ENCODE results near the gene RNF227.

- TF ChIP-seq, protein P1, sequence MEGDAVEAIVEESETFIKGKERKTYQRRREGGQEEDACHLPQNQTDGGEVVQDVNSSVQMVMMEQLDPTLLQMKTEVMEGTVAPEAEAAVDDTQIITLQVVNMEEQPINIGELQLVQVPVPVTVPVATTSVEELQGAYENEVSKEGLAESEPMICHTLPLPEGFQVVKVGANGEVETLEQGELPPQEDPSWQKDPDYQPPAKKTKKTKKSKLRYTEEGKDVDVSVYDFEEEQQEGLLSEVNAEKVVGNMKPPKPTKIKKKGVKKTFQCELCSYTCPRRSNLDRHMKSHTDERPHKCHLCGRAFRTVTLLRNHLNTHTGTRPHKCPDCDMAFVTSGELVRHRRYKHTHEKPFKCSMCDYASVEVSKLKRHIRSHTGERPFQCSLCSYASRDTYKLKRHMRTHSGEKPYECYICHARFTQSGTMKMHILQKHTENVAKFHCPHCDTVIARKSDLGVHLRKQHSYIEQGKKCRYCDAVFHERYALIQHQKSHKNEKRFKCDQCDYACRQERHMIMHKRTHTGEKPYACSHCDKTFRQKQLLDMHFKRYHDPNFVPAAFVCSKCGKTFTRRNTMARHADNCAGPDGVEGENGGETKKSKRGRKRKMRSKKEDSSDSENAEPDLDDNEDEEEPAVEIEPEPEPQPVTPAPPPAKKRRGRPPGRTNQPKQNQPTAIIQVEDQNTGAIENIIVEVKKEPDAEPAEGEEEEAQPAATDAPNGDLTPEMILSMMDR (IDR thresholded peaks at IDR 0.05; ENCODE audit: low read depth, low read length, poor library complexity, severe bottlenecking): no peak
- TF ChIP-seq EZH2phosphoT487 (IDR thresholded peaks at IDR 0.05; ENCODE audit: borderline replicate concordance, low read length): no peak
These were observed 34.0 kb downstream of the RNF227 start for GRCh38 chr17:7882068-7882467.
